Lower leg skin (tissue), 3 donors: Measurements from ENCODE around the gene ID4.

Experiments used
- POLR2A ChIP-seq, 2 donors: fragments of 450-650 bp; IDR thresholded peaks; one replicate each; pipeline ENCODE4 v1.6.1; 2016 to 2017; ENCODE audit warnings: antibody characterized with exemption in 2 of 2, mild to moderate bottlenecking in 1 of 2, moderate library complexity in 1 of 2
- TF ChIP-seq, protein P1 (sequence below), 3 donors: fragments of 450-650 bp; IDR thresholded peaks; one replicate each; pipeline ENCODE4 v1.5.1; 2016; ENCODE audit warnings: antibody characterized with exemption in 3 of 3, mild to moderate bottlenecking in 3 of 3, moderate library complexity in 2 of 3

DNA sequence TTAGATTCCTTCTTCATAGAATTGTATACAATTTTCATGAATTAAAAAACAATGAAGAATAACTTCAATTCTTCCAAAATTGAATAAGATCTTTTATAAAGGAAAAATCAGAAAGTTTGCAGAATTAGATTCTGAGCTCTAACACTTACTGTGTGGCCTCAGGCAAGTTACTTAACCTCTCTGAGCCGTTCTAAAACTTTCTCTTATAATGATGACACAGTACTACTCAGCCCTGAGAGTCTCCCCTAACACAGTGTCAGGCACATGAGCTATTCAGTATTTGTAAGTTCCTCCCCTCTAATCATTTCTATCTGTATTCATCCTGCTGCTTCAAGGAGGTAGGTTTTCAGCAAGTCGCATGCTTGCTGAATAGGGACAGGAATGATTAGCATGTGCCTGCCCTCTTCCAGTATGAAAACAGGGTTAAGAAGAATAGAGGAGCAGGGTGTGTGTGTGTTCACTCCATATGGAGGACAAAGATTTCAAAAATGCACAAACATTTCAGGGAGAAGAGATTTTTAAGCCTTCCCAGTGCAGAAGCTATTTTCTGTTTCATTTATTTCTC, 11.4 kb downstream of the ID4 start:
- no peak for TF ChIP-seq POLR2A (IDR thresholded peaks at IDR 0.05)
- TF ChIP-seq, protein P1, sequence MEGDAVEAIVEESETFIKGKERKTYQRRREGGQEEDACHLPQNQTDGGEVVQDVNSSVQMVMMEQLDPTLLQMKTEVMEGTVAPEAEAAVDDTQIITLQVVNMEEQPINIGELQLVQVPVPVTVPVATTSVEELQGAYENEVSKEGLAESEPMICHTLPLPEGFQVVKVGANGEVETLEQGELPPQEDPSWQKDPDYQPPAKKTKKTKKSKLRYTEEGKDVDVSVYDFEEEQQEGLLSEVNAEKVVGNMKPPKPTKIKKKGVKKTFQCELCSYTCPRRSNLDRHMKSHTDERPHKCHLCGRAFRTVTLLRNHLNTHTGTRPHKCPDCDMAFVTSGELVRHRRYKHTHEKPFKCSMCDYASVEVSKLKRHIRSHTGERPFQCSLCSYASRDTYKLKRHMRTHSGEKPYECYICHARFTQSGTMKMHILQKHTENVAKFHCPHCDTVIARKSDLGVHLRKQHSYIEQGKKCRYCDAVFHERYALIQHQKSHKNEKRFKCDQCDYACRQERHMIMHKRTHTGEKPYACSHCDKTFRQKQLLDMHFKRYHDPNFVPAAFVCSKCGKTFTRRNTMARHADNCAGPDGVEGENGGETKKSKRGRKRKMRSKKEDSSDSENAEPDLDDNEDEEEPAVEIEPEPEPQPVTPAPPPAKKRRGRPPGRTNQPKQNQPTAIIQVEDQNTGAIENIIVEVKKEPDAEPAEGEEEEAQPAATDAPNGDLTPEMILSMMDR (IDR thresholded peaks at IDR 0.05): no peak
